ENCODE measurements around the gene FBXO2.

Gene FBXO2

GRCh38 chr1:11682799-11683198, 28.6 kb upstream of the FBXO2 start:
- FAIRE-seq (no peak), DNase-seq (ENCODE audit: insufficient read length, low spot score) (no peak)

DNA sequence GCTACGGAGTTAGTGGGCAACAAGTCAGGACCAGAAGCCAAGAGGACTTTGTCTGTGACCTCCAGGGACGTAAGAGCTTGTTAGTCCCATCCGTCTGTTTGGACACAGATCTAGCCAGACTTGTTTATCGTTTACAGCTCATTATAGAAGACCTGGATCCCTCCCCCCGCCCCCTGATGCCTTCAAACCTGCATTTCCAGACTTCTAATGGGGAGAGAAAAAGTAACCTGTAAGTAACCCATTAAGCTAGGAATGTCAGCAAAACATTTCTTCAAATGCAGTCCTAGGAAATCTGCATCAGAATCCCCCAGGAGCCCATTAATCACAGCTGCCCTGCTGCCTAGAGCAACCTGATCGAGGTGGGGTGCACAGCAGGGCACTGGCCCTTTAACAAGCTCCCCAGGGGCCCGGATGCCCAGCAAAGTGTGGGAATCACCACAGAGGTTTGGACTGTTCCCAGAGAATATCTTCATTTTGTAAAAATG, 28.1 kb upstream of the FBXO2 start:
- FAIRE-seq, result no peak
- no peak for DNase-seq (ENCODE audit: insufficient read length, low spot score)

DNA sequence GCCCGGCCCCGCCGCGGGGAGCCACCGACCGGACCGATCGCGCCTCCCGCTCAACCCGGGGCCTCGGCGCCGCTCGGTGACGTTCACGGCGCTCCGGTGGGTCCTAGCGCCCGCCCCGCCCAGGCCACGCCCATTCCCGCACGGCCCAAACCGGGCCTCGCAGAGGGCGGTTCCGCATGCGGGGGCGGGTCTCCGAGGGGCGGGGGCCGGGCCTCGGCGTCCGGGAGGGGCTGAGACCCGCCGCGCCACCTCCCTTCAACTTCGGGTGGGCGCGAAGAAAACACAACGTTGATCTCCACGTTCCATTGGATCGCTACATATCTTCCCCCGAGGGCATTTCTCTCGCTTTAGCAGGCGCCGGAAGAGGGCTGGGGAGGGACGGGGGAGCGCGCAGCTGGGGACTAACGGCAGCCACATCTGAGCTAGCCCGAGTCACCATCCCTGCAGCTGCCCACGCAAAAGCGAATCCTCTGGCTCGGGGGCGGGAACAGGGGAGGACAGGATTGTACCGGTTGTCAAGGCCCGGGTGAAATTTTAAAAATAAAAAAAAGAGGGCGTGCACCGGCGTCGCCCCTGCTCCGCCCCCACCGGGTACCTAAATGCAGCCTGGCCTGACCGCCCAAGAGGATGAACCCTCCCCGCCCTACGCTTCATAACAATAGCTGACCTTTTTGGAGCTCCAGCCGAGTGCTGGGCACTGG, 27.0 kb upstream of the FBXO2 start, which contains the start of gene MAD2L2:
MAD2L2 (minus strand) TSS at position 78 of the 701 bp plus-strand sequence. CDS start 547 bp downstream, outside the sequence.
- peak; percentile 83 for FAIRE-seq
- peak; percentile 84 for DNase-seq (ENCODE audit: insufficient read length, low spot score)

GRCh38 chr1:11680270-11681070, 26.2 kb upstream of the FBXO2 start:
- FAIRE-seq (no peak), DNase-seq (ENCODE audit: insufficient read length, low spot score) (no peak)

DNA sequence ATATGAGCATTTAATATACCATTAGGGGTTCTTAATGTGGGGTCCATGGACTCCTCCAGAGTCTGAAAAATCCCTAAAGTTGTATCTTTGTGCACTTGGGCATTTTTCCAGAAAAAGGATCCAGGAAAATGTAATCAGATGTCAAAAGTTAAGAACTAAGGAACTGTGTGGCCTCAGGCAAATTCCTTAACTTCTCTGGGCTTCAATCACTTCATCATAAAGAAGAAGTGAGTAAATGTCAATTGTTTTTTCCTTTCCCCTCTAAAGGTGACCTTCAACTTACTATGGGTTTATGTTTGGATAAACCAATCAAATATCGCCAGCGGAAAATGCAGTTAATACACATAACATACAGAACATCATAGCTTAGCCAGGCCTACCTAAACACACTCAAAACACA, 24.2 kb upstream of the FBXO2 start:
- DNase-seq (ENCODE audit: insufficient read length, low spot score), result no peak
- no peak for FAIRE-seq

- no peak for FAIRE-seq
- no peak for DNase-seq (ENCODE audit: insufficient read length, low spot score)
Observed at GRCh38 chr1:11676386-11677103, 22.3 kb upstream of the FBXO2 start.

GRCh38 chr1:11675325-11675724, 21.1 kb upstream of the FBXO2 start:
- FAIRE-seq (no peak), DNase-seq (ENCODE audit: insufficient read length, low spot score) (no peak)

GRCh38 chr1:11674488-11674887, 20.3 kb upstream of the FBXO2 start:
- FAIRE-seq (no peak), DNase-seq (ENCODE audit: insufficient read length, low spot score) (no peak)

DNA sequence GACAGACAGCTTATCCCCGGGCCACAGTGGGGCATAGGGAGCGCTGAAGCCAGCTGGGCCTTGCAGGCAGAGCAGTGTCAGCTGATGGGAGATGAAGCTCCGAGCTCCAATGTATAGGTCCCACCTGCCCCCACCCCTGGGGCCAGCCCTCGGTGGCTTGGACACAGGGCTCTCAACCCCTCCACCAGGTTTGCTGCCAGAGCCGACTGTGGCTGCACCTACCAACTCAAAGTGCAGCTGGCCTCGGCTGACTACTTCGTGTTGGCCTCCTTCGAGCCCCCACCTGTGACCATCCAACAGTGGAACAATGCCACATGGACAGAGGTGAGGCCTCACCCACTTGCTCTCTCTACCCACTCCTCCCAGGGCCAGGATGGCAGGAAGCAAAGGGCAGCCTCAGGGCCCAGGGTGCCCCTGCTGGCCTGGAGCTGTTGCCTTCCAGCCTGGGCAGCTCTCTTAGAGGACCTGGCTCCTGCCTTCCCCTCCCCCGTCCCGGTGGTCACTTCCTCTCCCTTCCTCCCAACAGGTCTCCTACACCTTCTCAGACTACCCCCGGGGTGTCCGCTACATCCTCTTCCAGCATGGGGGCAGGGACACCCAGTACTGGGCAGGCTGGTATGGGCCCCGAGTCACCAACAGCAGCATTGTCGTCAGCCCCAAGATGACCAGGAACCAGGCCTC, 19.0 kb upstream of the FBXO2 start:
- DNase-seq (ENCODE audit: insufficient read length, low spot score), result no peak
- FAIRE-seq, result no peak

GRCh38 chr1:11671544-11672286, 17.5 kb upstream of the FBXO2 start:
- no peak for DNase-seq (ENCODE audit: insufficient read length, low spot score)
- no peak for FAIRE-seq

DNA sequence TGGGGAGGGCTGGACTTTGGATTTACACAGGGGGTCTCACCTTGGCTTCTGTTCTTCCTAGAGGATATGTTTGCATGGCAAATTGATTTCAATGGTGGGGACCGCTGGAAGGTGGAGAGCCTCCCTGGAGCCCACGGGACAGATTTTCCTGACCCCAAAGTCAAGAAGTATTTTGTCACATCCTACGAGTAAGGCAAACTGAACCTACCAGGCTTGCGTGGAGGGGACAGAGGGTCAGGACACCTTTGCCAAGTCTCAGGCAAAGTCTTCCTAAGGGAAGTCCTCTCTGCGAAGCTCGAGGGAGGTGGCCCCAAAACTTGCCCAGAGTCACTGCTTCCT, 16.9 kb upstream of the FBXO2 start:
- FAIRE-seq (no peak), DNase-seq (ENCODE audit: insufficient read length, low spot score) (no peak)

DNA sequence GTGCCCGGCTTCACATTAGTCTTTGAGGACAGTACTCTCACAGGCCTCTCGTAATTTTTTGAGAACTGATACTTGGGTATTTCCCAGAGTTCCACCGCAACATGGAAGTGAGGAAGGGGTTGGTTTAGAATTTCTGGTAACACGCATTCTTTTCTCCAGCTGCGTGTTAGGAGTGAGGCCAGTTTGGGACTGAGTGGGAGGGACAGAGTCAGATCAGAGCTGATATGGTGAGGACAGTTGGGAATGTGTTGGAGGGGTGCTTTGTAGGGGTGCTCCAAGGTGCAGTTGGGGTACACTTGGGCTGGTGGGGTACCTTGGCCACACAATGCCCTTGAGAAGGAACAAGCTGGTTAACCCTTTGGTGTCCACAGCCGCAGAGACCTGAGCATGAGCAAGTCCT, 16.5 kb upstream of the FBXO2 start:
- no peak for DNase-seq (ENCODE audit: insufficient read length, low spot score)
- no peak for FAIRE-seq

GRCh38 chr1:11668516-11668915, 14.3 kb upstream of the FBXO2 start:
- FAIRE-seq (no peak), DNase-seq (ENCODE audit: insufficient read length, low spot score) (no peak)

DNA sequence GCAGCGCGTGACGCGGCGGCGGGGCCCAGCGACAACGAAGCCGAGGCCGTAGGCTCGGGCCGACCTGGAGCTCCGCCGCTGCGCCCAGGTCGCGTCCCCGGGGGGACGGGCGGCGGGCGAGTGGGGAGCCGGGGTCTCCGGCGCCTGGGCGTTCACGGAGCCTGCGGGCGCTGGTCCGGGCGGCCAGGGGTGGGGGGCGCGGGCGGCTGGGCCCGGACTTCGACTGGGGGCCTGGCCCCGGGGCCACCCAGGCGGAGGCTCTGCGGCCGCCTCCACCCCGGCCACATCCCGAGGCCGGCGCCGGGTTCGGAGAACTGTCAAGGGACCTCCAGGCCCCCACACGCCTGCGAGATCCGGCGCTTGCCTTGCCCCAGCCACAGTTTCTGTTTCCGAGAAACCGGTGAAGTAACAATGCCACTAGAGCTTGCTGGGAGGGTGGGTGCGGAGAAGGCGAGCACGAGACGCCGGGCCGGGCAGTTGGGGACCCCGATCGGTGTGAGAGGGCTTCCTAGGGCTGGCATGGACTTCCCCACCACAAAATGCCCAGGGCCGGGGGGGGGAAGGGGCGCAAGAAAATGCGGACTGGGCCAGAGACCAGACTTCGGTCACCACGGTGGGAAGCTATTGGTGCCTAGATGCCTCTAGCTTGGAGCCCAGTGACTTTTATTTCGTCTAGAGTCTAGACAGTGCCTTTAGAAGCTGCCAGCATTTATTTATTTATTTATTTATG, 10.3 kb upstream of the FBXO2 start:
- FAIRE-seq, result no peak

DNA sequence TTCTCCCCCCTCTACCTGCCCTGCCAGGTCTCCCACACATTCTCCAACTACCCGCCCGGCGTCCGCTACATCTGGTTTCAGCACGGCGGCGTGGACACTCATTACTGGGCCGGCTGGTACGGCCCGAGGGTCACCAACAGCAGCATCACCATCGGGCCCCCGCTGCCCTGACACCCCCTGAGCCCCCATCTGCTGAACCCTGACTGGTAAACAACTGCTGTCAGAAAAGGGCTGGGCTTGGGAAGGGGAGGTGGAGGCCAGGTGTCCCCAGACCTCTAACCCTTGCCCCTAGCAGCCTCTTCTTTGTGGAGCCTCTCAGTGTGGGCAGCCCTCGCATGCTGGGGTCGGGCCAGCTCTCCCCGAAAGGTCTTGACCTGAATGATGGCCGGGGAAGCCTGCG, 6.9 kb upstream of the FBXO2 start:
- FAIRE-seq (no peak), DNase-seq (ENCODE audit: insufficient read length, low spot score) (no peak)

More for the DNA sequence above, 10.3 kb upstream of the FBXO2 start:
- no peak for DNase-seq (ENCODE audit: insufficient read length, low spot score)

DNA sequence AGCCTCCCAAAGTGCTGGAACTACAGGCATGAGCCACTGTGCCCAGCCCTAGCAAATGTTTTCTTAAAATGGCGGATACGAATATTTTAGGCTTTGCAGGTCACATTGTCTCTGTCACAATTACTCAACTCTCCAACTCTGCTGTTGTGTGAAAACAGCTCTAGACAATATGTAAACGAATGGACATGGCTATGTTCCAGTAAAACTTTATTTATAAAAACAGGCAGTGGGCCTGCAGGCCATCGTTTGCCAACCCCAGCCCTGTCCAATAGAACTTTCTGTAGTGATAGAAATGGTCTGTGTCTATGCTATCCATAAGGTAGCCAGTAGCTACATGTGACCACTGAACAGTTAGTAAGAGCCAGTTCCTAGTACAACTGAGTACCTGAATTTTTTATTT, 5.5 kb upstream of the FBXO2 start:
- FAIRE-seq, result no peak
- DNase-seq (ENCODE audit: insufficient read length, low spot score), result no peak

DNA sequence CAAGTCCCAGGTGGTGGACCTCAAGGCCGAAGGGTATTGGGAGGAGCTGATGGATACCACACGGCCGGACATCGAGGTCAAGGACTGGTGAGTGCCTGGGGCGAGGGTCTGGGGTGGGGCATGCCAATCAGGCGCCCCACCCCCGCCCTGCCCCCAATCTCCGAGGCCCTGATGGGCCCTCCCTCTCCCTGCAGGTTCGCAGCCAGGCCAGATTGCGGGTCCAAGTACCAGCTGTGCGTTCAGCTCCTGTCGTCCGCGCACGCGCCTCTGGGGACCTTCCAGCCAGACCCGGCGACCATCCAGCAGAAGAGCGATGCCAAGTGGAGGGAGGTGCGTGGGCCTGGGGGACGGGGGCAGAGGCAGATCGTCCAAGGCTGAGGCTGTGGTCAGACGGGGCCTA, 4.3 kb upstream of the FBXO2 start:
- FAIRE-seq (no peak), DNase-seq (ENCODE audit: insufficient read length, low spot score) (no peak)

DNA sequence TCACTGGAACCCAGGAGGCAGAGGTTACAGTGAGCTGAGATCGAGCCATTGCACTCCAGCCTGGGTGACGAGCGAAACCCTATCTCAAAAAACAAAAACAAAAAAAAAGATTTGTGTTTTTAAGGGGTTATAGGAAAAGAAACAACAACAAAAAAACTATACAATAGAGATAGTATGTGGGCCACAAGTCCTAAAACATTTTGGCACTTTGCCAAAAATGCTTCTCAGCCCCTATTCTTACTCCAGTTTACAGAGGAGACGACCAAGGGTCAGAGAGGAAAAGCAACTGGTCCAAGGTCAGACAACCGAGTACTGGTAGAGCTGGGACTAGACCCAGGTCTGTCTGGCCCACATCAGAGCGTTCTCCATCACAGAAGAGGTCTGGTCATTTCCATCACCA, 3.4 kb upstream of the FBXO2 start:
- DNase-seq (ENCODE audit: insufficient read length, low spot score) (no peak), FAIRE-seq (no peak)

DNA sequence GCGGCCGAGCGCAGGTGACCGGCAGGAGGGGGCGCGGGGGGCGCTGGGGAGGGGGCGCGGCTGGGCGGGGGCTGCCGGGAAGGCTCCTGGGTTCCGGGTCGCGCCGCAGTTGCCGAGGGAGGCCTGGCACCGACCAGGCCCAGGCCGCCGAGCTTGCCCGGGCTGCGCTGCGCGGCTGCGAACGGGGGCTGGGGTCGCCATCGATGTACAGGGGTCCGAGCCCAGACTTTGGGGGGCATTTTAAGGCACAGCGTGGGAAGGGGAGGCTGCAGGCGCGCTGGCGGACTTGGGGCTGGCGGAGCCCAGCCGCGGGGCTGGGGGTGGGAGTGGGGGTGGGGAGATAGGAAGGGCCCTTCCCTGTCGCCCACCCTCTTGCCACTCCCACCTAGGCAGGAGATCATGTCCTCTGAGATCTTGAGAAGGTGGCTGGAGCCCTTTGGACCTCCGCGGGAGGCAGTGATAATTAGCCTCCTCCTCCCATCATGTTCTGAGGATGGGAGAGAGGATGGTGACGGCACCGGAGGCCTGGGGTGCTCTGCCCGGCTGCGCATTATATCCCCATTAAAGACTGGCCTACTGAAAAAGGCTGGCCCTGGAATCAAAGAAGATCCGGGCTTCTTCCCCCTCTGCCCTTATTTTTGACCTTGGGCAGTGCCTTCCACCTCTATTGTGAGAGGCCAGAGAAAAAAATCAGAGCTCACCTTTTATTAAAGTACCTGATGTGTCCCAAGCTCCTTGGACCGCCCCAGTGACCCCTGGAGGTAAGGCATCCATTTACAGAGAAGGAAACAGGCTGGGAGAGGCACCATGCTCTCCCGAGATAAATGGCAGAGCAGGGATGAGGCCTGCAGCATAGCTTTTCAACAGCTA, 945 bp upstream of the FBXO2 start:
- DNase-seq (ENCODE audit: insufficient read length, low spot score), result no peak
- FAIRE-seq, result no peak
